T-helper 1 cell treated with Interleukin-12 subunit alpha and Interleukin-12 subunit beta and Interleukin-4 antibody, amounts not matched to agents 30 ng/mL and 1 ng/mL, for 36 hours (primary cell): ENCODE results near the gene MGAT4A. TPM values are rescaled to one million over a fixed set of nuclear protein-coding genes. Genes with fewer than 3 reads are reported as not detected.
"Not testable (repeated sequence)": the region's sequence is repeated elsewhere in the genome, so short reads cannot be mapped to it uniquely, and the experiment has no call there.

Source experiments
- intact Hi-C: fragments of 100-400 bp; cut with micrococcal nuclease; formaldehyde crosslinking; loops from one replicate; pipeline ENCODE4 v1.15.1; 2024
- total RNA-seq: library from RNA; stranded (reverse); gene quantifications from 2 replicates; pipeline ENCODE4 v1.2.3, GENCODE V29; 2022

MGAT4A gene
- total RNA-seq, 1 donor from 2014 or later = 120 TPM

- intact Hi-C loops = no loop called here
Observed at GRCh38 chr2:98617149-98617548, 113.8 kb downstream of the MGAT4A start.

- intact Hi-C loops = no loop called here
Observed at GRCh38 chr2:98615481-98615880, 115.5 kb downstream of the MGAT4A start.

DNA sequence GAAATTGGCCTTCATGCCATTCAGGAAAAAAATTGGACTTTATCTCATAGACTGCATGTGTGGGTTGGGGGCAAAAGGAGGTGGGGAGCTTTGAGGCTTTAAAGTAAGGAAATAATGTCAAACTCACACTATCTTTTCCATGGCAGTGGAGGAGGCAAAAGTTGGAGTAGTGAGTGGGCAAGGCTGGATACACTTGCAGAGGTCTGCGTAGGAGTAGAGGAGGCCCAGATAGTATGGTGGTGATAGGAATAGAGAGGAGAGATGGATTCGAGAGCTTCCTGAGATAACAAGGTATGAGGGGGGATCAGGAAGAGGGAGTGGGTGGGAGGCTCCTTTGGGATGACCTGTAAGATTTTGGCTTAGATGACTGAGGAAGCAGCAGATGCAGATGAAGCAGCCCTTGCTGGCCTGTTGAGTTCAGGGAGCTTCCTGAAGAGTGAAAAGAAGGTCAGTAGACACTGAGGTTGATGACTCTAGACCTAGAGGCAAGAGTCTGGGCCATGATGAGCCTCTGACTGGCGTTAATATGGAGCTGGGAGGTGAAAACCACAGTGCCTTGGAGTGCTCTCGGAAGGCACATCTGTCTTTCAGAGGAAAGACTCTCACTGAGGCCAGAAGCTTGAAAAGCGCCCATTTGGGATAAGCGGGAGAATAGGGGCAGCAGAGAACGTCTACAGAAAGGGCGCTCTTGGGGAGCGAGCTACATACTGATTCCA is 116.8 kb downstream of the MGAT4A start:
- intact Hi-C loops = no loop called here

DNA sequence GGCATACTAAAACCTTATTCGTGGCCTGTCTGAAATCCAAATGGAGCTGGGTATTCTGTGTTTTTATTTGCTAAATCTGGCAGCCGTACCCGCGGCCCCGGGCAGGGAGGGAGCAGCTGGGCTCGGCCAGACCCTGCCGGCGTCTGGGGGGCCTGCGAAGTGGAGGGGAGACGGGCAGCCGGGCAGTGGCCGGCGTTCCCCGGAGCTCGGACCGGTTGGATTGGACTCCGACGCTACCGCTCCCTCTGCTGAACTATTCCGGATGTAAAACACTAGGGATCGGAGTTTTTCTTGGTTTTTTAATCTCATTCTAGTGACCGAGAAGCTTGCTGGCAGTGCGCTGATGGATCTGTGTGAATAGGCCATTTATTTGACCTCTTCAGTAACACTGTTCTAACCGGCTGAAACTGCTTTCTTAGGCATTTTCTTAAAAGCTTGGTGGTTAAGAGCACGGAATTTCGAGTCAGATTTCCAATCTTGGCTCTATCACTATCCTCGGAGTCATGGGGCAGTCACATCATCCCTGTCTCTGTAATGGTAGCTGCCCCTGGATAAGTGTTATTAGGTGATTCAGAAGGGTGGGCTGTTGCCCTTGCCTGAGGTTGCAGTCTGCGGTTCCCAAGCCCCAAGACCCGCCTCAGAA is 121.8 kb downstream of the MGAT4A start:
- intact Hi-C loops = loop anchor here (1.0 to 10.0 kb wide), 13 partner anchors 26 to 897 kb away; partner anchors contain the start of genes C2orf15, EIF5B, INPP4A and LIPT1

- intact Hi-C loops = loop anchor here (1.0 to 10.0 kb wide), 13 partner anchors 26 to 896 kb away; partner anchors contain the start of genes C2orf15, EIF5B, INPP4A and LIPT1
Observed at GRCh38 chr2:98608116-98608961, 122.6 kb downstream of the MGAT4A start, which contains the start of the genes COA5 and UNC50. Gene COA5, minus strand, starts transcription at chr2:98608512. Its CDS starts 107 bp downstream, at chr2:98608405. Gene UNC50, plus strand, starts transcription at chr2:98608589. Its CDS starts 1,171 bp downstream, at chr2:98609760.

- intact Hi-C loops = loop anchor here (1.0 to 10.0 kb wide), 13 partner anchors 27 to 895 kb away; partner anchors contain the start of genes C2orf15, EIF5B, INPP4A and LIPT1
Observed at GRCh38 chr2:98607741-98608115, 123.2 kb downstream of the MGAT4A start.

GRCh38 chr2:98607104-98607503 is 123.8 kb downstream of the MGAT4A start:
- intact Hi-C loops = loop anchor here (5.0 to 10.0 kb wide), 3 partner anchors 162 to 895 kb away; partner anchors contain the start of genes INPP4A, TMEM131 and ZAP70

DNA sequence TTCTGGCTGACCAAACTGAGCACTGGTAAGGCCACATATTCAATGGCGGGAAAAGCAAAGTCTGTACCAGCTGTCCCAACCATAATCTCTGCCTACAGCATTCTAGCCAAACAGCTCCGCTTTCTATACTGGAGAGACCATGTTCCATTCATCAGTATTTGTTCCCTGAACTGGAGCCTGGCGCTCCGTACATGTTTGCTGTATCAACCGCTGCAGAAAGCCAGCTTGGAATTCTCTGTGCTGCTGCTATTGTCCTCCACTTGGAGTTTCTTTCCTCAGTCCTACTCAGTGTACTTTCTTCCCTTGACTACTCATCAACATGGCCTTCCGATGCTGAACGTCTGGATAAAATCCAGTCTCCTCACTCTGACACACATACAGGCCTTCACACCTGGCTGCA is 124.5 kb downstream of the MGAT4A start:
- intact Hi-C loops = loop anchor here (5.0 to 10.0 kb wide), 3 partner anchors 162 to 894 kb away; partner anchors contain the start of genes INPP4A, TMEM131 and ZAP70

DNA sequence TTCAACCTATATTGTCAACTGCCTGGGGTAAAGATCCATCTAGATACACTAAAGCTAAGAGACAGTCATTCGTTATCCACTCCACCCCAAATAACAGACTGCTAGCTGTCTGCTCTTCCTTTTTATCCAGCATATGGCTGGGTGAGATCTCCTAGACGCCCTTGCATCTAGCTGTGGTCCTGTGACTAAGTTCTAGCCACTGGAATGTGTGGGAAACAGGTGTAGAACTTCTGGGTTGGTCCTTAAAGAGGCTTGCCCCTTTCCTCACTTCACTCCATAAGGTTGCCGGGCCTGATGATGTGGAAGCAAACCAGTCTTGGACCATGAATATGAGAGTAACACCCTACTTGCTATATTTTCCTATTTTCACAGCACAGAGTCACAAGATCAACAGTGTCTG is 125.9 kb downstream of the MGAT4A start:
- intact Hi-C loops = loop anchor here (5.0 to 10.0 kb wide), 3 partner anchors 160 to 893 kb away; partner anchors contain the start of genes INPP4A, TMEM131 and ZAP70

GRCh38 chr2:98604547-98604946 is 126.4 kb downstream of the MGAT4A start:
- intact Hi-C loops = loop anchor here (10.0 kb wide), 1 partner anchor 160 kb away; the partner anchor contains the start of gene INPP4A

GRCh38 chr2:98601532-98602132 is 129.3 kb downstream of the MGAT4A start:
- intact Hi-C loops = loop anchor here (1.0 to 10.0 kb wide), 3 partner anchors 157 to 216 kb away; partner anchors contain the start of gene INPP4A

DNA sequence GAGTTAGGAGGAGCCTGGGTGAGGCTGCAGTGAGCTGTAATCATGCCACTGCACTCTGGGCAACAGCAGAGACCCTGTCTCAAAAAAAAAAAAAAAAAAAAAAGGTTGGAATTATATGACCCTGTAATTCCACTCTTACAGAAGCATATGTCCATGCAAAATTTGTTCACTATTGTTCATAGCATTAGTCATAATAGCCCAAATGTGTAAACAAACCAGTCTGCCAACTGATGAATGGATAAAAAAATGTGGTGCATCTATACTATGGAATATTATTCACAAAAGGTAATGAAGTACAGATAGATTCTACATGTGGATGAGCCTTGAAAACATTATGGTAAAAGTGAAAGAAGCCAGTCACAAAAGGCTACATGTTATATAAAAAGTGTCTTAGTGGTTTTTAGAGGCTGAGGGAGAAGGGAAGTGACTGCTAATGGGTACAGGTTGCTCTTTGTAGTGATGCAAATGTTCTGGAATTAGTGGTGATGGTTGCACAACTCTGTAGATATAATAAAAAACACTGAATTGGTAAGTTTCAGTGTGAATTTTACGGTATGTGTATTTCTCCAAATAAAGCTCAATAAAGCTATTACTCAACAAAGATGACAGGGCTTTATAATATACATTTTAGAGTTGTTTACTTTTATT is 132.0 kb downstream of the MGAT4A start:
- intact Hi-C loops = no loop called here

- intact Hi-C loops = not testable (repeated sequence)
Observed at GRCh38 chr2:98594665-98595064, 136.3 kb downstream of the MGAT4A start.

- intact Hi-C loops = no loop called here
Observed at GRCh38 chr2:98592565-98592964, 138.4 kb downstream of the MGAT4A start.

DNA sequence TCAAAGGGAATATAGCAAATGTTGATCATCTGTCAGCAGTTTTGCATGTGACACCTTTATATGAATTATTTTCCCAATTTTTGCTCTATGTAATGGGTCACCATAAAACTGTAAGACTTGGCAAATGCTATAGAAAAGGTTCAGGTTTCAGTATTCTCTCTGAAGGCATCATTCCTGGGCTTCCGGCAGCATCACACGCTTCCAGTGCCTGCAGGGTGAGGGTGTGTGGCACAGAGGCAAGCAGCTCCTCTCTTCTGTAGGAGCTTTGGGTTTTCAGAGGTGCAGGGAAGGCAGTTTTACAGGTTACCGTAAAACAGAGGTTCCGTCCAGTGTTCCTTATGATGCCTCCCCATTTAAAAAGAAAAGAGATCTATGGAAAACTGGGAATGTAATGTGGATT is 141.4 kb downstream of the MGAT4A start:
- intact Hi-C loops = no loop called here

DNA sequence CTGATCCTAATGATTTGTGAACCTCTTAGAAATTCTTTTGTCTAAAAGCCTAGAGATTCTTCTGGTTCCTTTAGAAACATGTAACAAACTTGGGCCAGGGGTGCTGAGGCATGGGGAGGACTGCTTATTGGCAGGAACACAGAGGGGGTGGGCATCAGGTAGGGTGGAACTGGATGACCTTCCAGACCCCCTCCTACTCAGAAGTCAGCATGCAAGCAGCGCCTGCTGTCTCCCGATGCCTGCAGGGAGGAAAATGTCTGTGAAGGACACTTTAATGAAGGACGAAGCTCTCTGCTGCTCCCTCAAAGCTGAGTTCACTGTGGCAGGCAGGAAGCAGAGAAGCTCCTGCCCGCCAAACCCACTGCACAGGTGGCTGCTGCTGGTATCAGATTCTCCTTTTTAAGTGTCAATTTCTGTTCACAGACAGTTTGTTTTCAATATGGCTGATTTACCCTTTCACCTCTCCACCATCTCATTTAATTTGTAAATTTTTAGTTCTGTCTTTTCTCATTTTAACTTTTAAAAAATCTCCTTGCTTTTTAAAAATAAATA is 142.0 kb downstream of the MGAT4A start:
- intact Hi-C loops = no loop called here

DNA sequence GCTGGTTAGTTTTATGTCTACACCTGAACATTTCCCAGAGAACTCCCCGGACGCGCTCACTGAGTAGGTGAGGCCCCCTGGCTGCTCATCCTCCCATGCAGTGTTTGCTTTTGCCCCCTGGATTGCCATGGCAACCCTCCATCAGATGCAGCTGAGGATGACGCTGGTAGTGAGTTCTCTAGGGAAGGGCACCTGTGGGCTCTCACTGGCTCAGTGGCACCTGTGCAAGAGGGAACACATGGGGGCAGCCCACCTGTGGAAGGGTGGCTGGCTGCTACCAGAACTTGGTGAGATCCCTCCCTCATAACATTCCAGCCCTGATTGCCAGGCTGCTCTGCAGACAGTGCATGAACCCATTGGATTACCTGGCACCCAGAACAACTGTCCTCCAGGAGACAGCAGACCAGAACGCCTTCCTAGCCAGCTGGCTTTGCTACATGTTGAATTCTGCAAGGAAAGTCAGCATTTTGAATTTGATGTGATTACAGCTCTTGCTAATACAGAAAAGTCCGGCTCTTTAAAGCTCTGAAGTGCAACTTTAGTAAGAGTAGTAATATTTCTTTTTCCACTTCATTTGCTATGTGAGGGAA is 144.3 kb downstream of the MGAT4A start:
- intact Hi-C loops = no loop called here

- intact Hi-C loops = no loop called here
Observed at GRCh38 chr2:98585386-98585785, 145.5 kb downstream of the MGAT4A start.
